ENCODE data around the gene FOXN3.

The FOXN3 gene

GRCh38 chr14:89225607-89226006 is 191.4 kb downstream of the FOXN3 start:
- 89 to 97% methylated on average over 3 to 4 of the region's 4 CpGs for WGBS, 2 experiments
- H3K36me3 ChIP-seq (ENCODE audit: control insufficient read depth, insufficient read depth, low read length), result no peaks in the 10 kb centered on the region
- H3K4me1 ChIP-seq (ENCODE audit: control insufficient read depth, insufficient read depth, low read length), result no peaks in the 10 kb centered on the region
- H3K27me3 ChIP-seq (ENCODE audit: control insufficient read depth, insufficient read depth, low read length, poor library complexity, severe bottlenecking), result no peaks in the 10 kb centered on the region
- H3K27ac ChIP-seq (ENCODE audit: insufficient read depth, low read depth, low read length, poor library complexity, severe bottlenecking), result no peak overlapping the region
- H3K9me3 ChIP-seq (ENCODE audit: control insufficient read depth, low read length), result no peaks in the 10 kb centered on the region
- no peak overlapping the region for H3K4me3 ChIP-seq (ENCODE audit: insufficient read depth, low read depth, low read length)

GRCh38 chr14:89221109-89221810 is 195.8 kb downstream of the FOXN3 start:
- Histone ChIP-seq H3K4me3 (ENCODE audit: insufficient read depth, low read depth, low read length) (no peak overlapping the region), H3K36me3 (ENCODE audit: control insufficient read depth, insufficient read depth, low read length) (no peaks in the 10 kb centered on the region), H3K27ac (ENCODE audit: insufficient read depth, low read depth, low read length, poor library complexity, severe bottlenecking) (no peak overlapping the region), H3K9me3 (ENCODE audit: control insufficient read depth, low read length) (no peaks in the 10 kb centered on the region), H3K27me3 (ENCODE audit: control insufficient read depth, insufficient read depth, low read length, poor library complexity, severe bottlenecking) (no peaks in the 10 kb centered on the region), H3K4me1 (ENCODE audit: control insufficient read depth, insufficient read depth, low read length) (no peaks in the 10 kb centered on the region)
- 94 to 96% methylated on average over 5 of the region's 5 CpGs for WGBS, 2 experiments

GRCh38 chr14:89219051-89219450 is 198.0 kb downstream of the FOXN3 start:
- Histone ChIP-seq H3K27ac (ENCODE audit: insufficient read depth, low read depth, low read length, poor library complexity, severe bottlenecking) (no peak overlapping the region), H3K4me1 (ENCODE audit: control insufficient read depth, insufficient read depth, low read length) (peaks cover 8% of the 10 kb centered on the region), H3K4me3 (ENCODE audit: insufficient read depth, low read depth, low read length) (no peak overlapping the region), H3K36me3 (ENCODE audit: control insufficient read depth, insufficient read depth, low read length) (no peaks in the 10 kb centered on the region), H3K27me3 (ENCODE audit: control insufficient read depth, insufficient read depth, low read length, poor library complexity, severe bottlenecking) (no peaks in the 10 kb centered on the region), H3K9me3 (ENCODE audit: control insufficient read depth, low read length) (no peaks in the 10 kb centered on the region)
- WGBS, 2 experiments, result 96 to 97% methylated on average over 6 of the region's 6 CpGs

- H3K36me3 ChIP-seq (ENCODE audit: control insufficient read depth, insufficient read depth, low read length), result no peaks in the 10 kb centered on the region
- no peaks in the 10 kb centered on the region for H3K9me3 ChIP-seq (ENCODE audit: control insufficient read depth, low read length)
- H3K4me1 ChIP-seq (ENCODE audit: control insufficient read depth, insufficient read depth, low read length), result peaks cover 8% of the 10 kb centered on the region
- WGBS, 2 experiments, result 84 to 89% methylated on average over 4 of the region's 4 CpGs
- no peak overlapping the region for H3K27ac ChIP-seq (ENCODE audit: insufficient read depth, low read depth, low read length, poor library complexity, severe bottlenecking)
- H3K4me3 ChIP-seq (ENCODE audit: insufficient read depth, low read depth, low read length), result no peak overlapping the region
- no peaks in the 10 kb centered on the region for H3K27me3 ChIP-seq (ENCODE audit: control insufficient read depth, insufficient read depth, low read length, poor library complexity, severe bottlenecking)
Measured at GRCh38 chr14:89217891-89218290, 199.1 kb downstream of the FOXN3 start.

GRCh38 chr14:89215531-89215930 is 201.5 kb downstream of the FOXN3 start:
- WGBS, 2 experiments, result 95 to 99% methylated on average over 7 of the region's 7 CpGs
- Histone ChIP-seq H3K36me3 (ENCODE audit: control insufficient read depth, insufficient read depth, low read length) (no peaks in the 10 kb centered on the region), H3K4me3 (ENCODE audit: insufficient read depth, low read depth, low read length) (no peak overlapping the region), H3K27me3 (ENCODE audit: control insufficient read depth, insufficient read depth, low read length, poor library complexity, severe bottlenecking) (no peaks in the 10 kb centered on the region), H3K9me3 (ENCODE audit: control insufficient read depth, low read length) (no peaks in the 10 kb centered on the region), H3K27ac (ENCODE audit: insufficient read depth, low read depth, low read length, poor library complexity, severe bottlenecking) (no peak overlapping the region), H3K4me1 (ENCODE audit: control insufficient read depth, insufficient read depth, low read length) (peaks cover 8% of the 10 kb centered on the region)

GRCh38 chr14:89215114-89215513 is 201.9 kb downstream of the FOXN3 start:
- Histone ChIP-seq H3K27ac (ENCODE audit: insufficient read depth, low read depth, low read length, poor library complexity, severe bottlenecking) (no peak overlapping the region), H3K36me3 (ENCODE audit: control insufficient read depth, insufficient read depth, low read length) (no peaks in the 10 kb centered on the region), H3K9me3 (ENCODE audit: control insufficient read depth, low read length) (no peaks in the 10 kb centered on the region), H3K27me3 (ENCODE audit: control insufficient read depth, insufficient read depth, low read length, poor library complexity, severe bottlenecking) (no peaks in the 10 kb centered on the region), H3K4me1 (ENCODE audit: control insufficient read depth, insufficient read depth, low read length) (peaks cover 8% of the 10 kb centered on the region), H3K4me3 (ENCODE audit: insufficient read depth, low read depth, low read length) (no peak overlapping the region)

- Histone ChIP-seq H3K4me3 (ENCODE audit: insufficient read depth, low read depth, low read length) (no peak overlapping the region), H3K9me3 (ENCODE audit: control insufficient read depth, low read length) (no peaks in the 10 kb centered on the region), H3K27me3 (ENCODE audit: control insufficient read depth, insufficient read depth, low read length, poor library complexity, severe bottlenecking) (no peaks in the 10 kb centered on the region), H3K4me1 (ENCODE audit: control insufficient read depth, insufficient read depth, low read length) (peaks cover 8% of the 10 kb centered on the region), H3K36me3 (ENCODE audit: control insufficient read depth, insufficient read depth, low read length) (no peaks in the 10 kb centered on the region), H3K27ac (ENCODE audit: insufficient read depth, low read depth, low read length, poor library complexity, severe bottlenecking) (no peak overlapping the region)
- WGBS, 2 experiments, result 86 to 88% methylated on average over 14 of the region's 14 CpGs
Measured at GRCh38 chr14:89214221-89214965, 202.6 kb downstream of the FOXN3 start.

GRCh38 chr14:89212386-89213235 is 204.4 kb downstream of the FOXN3 start:
- Histone ChIP-seq H3K4me3 (ENCODE audit: insufficient read depth, low read depth, low read length) (no peak overlapping the region), H3K9me3 (ENCODE audit: control insufficient read depth, low read length) (no peaks in the 10 kb centered on the region), H3K27ac (ENCODE audit: insufficient read depth, low read depth, low read length, poor library complexity, severe bottlenecking) (no peak overlapping the region), H3K27me3 (ENCODE audit: control insufficient read depth, insufficient read depth, low read length, poor library complexity, severe bottlenecking) (no peaks in the 10 kb centered on the region), H3K4me1 (ENCODE audit: control insufficient read depth, insufficient read depth, low read length) (peaks cover 21% of the 10 kb centered on the region), H3K36me3 (ENCODE audit: control insufficient read depth, insufficient read depth, low read length) (no peaks in the 10 kb centered on the region)
- WGBS, 2 experiments, result 80 to 95% methylated on average over 5 to 6 of the region's 6 CpGs

GRCh38 chr14:89209558-89209957 is 207.5 kb downstream of the FOXN3 start:
- Histone ChIP-seq H3K4me3 (ENCODE audit: insufficient read depth, low read depth, low read length) (no peak overlapping the region), H3K27ac (ENCODE audit: insufficient read depth, low read depth, low read length, poor library complexity, severe bottlenecking) (no peak overlapping the region), H3K9me3 (ENCODE audit: control insufficient read depth, low read length) (no peaks in the 10 kb centered on the region), H3K36me3 (ENCODE audit: control insufficient read depth, insufficient read depth, low read length) (no peaks in the 10 kb centered on the region), H3K27me3 (ENCODE audit: control insufficient read depth, insufficient read depth, low read length, poor library complexity, severe bottlenecking) (no peaks in the 10 kb centered on the region), H3K4me1 (ENCODE audit: control insufficient read depth, insufficient read depth, low read length) (peaks cover 20% of the 10 kb centered on the region)
- 86 to 91% methylated on average over 3 of the region's 3 CpGs for WGBS, 2 experiments

GRCh38 chr14:89207925-89208328 is 209.1 kb downstream of the FOXN3 start:
- WGBS, 2 experiments, result 66 to 76% methylated on average over 7 of the region's 7 CpGs
- Histone ChIP-seq H3K27me3 (ENCODE audit: control insufficient read depth, insufficient read depth, low read length, poor library complexity, severe bottlenecking) (no peaks in the 10 kb centered on the region), H3K4me1 (ENCODE audit: control insufficient read depth, insufficient read depth, low read length) (peaks cover 17% of the 10 kb centered on the region), H3K4me3 (ENCODE audit: insufficient read depth, low read depth, low read length) (no peak overlapping the region), H3K36me3 (ENCODE audit: control insufficient read depth, insufficient read depth, low read length) (no peaks in the 10 kb centered on the region), H3K9me3 (ENCODE audit: control insufficient read depth, low read length) (no peaks in the 10 kb centered on the region), H3K27ac (ENCODE audit: insufficient read depth, low read depth, low read length, poor library complexity, severe bottlenecking) (no peak overlapping the region)

Measured in ectodermal cell (in vitro differentiated cells).